Urothelium cell line (cell line): ENCODE data around the gene SMCO1.
"Not testable (repeated sequence)": the region's sequence is repeated elsewhere in the genome, so short reads cannot be mapped to it uniquely, and the experiment has no call there.

ENCODE experiments used
- DNase-seq: peaks from one replicate; pipeline ENCODE4 v3.0.0; 2011; ENCODE audit warnings: low spot score, mixed read lengths
- FAIRE-seq: peaks from 2 replicates; lab custom pipeline; 2011; peaks lifted over from hg19 to GRCh38; lab: Jason Lieb, UNC

Gene SMCO1

GRCh38 chr3:196514913-196515621 is at the start of gene SMCO1:
TSS of gene SMCO1 (minus strand) at chr3:196515346. CDS start at chr3:196515209, 137 bp downstream.
- no peak for DNase-seq
- FAIRE-seq = no peak

- DNase-seq (peak; percentile 58), FAIRE-seq (no peak)
Observed at GRCh38 chr3:196563721-196564225, 48.6 kb upstream of the SMCO1 start.

- no peak for FAIRE-seq
Observed at GRCh38 chr3:196559826-196560225, 44.7 kb upstream of the SMCO1 start.

GRCh38 chr3:196558476-196558875 is 43.3 kb upstream of the SMCO1 start:
- DNase-seq = no peak
- no peak for FAIRE-seq

More at GRCh38 chr3:196559826-196560225, 44.7 kb upstream of the SMCO1 start:
- no peak for DNase-seq

- FAIRE-seq (no peak), DNase-seq (no peak)
Observed at GRCh38 chr3:196557236-196557635, 42.1 kb upstream of the SMCO1 start.

GRCh38 chr3:196555295-196555694 is 40.1 kb upstream of the SMCO1 start:
- DNase-seq (no peak), FAIRE-seq (no peak)

GRCh38 chr3:196554205-196554604 is 39.1 kb upstream of the SMCO1 start:
- DNase-seq (no peak), FAIRE-seq (no peak)

- no peak for FAIRE-seq
Observed at GRCh38 chr3:196553551-196553950, 38.4 kb upstream of the SMCO1 start.

GRCh38 chr3:196552253-196552652 is 37.1 kb upstream of the SMCO1 start:
- DNase-seq (no peak), FAIRE-seq (no peak)

More at GRCh38 chr3:196553551-196553950, 38.4 kb upstream of the SMCO1 start:
- DNase-seq = no peak

GRCh38 chr3:196550172-196550571 is 35.0 kb upstream of the SMCO1 start:
- not testable (repeated sequence) for FAIRE-seq, DNase-seq

- not testable (repeated sequence) for DNase-seq, FAIRE-seq
Observed at GRCh38 chr3:196549312-196549711, 34.2 kb upstream of the SMCO1 start.

GRCh38 chr3:196547067-196547466 is 31.9 kb upstream of the SMCO1 start:
- FAIRE-seq (no peak), DNase-seq (no peak)

GRCh38 chr3:196546537-196546936 is 31.4 kb upstream of the SMCO1 start:
- FAIRE-seq = no peak
- DNase-seq = no peak

- FAIRE-seq (no peak), DNase-seq (no peak)
Observed at GRCh38 chr3:196544491-196544992, 29.4 kb upstream of the SMCO1 start.

- no peak for DNase-seq
- no peak for FAIRE-seq
Observed at GRCh38 chr3:196541684-196542445, 26.7 kb upstream of the SMCO1 start.

- no peak for FAIRE-seq
- peak; percentile 9 for DNase-seq
Observed at GRCh38 chr3:196537319-196537984, 22.3 kb upstream of the SMCO1 start.

- DNase-seq (no peak), FAIRE-seq (no peak)
Observed at GRCh38 chr3:196533260-196533681, 18.1 kb upstream of the SMCO1 start.

GRCh38 chr3:196531418-196531817 is 16.3 kb upstream of the SMCO1 start:
- no peak for FAIRE-seq
- no peak for DNase-seq

- DNase-seq (peak; percentile 79), FAIRE-seq (peak; percentile 30)
Observed at GRCh38 chr3:196528639-196529233, 13.6 kb upstream of the SMCO1 start.

- no peak for DNase-seq
- FAIRE-seq = no peak
Observed at GRCh38 chr3:196525141-196525540, 10.0 kb upstream of the SMCO1 start.

GRCh38 chr3:196524527-196524926 is 9.4 kb upstream of the SMCO1 start:
- no peak for DNase-seq
- FAIRE-seq = no peak
